C4-2B (cell line): ENCODE data around the gene TEKT5.

Source experiments
- CTCF ChIP-seq: fragments of 450-650 bp; conservative IDR thresholded peaks from 2 replicates; pipeline ENCODE4 v1.5.1; 2017; ENCODE audit warnings: mild to moderate bottlenecking
- ZFX ChIP-seq: fragments of 450-650 bp; IDR thresholded peaks from 2 replicates; pipeline ENCODE4 v1.6.1; 2017

GRCh38 chr16:10679921-10680320, 14.8 kb downstream of the TEKT5 start:
- TF ChIP-seq CTCF (no peak), ZFX (no peak)
